ENCODE data around the gene OLFM2.

GRCh38 chr19:9917321-9917720, 19.0 kb downstream of the OLFM2 start:
- TF ChIP-seq CTCF (IDR thresholded peaks at IDR 0.05) (peak in 1 of 3 experiments; percentile 16), POLR2A (IDR thresholded peaks at IDR 0.05) (no peak)
